GM08714 (cell line): Measurements from ENCODE around the gene CNNM2.

Experiments used
- H3K4me3 ChIP-seq: fragments of 200-500 bp; sonication (Bioruptor generic); 2 replicates; pipeline ENCODE4 v1.5.1; 2014; ENCODE audit warnings: mild to moderate bottlenecking, low read length, inconsistent platforms
- ZNF274 ChIP-seq: IDR thresholded peaks from 2 replicates; pipeline ENCODE4 v1.6.1; 2012; ENCODE audit warnings: mild to moderate bottlenecking, low read depth, low read length

Gene CNNM2

DNA sequence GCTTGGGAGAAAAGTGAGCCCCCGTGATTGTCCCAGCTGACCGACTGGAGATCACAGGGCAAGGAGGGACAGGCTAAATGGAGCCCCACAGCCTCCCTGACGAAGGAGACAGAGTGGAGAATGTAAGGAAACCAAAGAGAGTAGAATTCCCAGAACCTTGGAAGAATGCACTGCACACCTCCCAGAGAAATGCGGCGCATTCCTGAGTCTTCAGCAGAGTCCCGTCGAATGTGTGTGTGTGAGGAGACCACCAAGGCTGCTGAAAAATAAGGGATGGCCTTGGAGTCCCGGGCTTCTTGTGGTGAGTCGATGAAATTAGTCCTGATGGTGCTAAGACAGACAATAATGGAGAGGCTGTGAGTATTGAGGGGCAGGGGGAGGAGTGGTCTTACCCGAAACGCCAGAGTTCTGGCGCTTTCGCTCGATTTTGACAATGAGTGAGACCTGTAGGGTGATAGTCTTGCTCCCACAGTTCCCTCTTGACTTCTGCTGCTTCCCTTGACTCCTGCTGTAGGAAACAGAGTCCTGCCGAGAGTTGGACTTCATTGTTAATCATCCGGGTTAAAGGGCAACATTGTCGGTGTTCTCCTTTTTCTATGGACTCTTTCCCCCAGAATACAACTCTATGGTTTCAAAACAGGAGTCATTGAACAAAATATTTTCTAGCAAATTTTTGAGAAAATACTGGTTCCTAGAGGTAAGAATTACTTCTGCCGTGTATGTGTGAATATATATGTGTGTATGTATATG lies 103.2 kb downstream of the CNNM2 start:
- no peak for TF ChIP-seq ZNF274
- no peak overlapping the region for H3K4me3 ChIP-seq

DNA sequence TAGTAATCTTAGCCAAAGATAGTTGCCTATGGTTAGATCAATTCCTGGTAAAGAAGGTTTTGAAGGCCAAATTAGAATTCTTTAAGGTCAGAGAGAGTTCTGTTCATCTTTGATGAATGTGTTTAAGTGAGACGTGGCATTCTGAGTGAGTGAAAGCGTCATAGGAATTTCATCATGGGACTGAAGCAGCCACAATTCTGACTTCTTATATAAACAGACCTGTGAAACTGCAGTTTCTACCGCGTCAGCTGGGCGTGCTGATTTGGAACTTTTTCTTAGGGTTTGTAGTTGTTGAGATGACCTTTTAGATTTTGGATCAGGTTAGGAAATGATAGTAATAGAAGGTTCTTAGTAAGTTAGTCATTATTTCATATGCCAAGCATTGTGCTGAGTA lies 103.8 kb downstream of the CNNM2 start:
- TF ChIP-seq ZNF274 = no peak
- no peak overlapping the region for H3K4me3 ChIP-seq

DNA sequence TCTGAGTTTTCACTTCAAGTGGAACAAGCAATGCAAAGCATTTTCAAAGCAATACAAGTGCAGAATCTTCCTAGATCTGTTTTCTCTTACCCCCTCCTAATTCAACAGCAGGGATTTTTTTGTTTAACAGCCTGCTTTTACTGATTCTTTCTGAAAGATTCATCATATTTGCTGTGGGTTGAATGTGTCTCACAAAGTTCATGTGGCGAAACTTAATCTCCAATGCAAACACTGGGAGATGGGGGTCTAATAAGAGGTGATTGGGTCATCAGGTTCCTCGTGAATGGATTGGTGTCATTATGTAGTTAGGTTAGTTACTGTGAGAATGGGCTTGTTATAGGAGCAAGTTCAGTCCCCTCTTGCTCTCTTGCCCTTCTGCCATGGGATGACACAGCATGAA lies 107.6 kb downstream of the CNNM2 start:
- TF ChIP-seq ZNF274 = no peak
- H3K4me3 ChIP-seq = no peak overlapping the region

DNA sequence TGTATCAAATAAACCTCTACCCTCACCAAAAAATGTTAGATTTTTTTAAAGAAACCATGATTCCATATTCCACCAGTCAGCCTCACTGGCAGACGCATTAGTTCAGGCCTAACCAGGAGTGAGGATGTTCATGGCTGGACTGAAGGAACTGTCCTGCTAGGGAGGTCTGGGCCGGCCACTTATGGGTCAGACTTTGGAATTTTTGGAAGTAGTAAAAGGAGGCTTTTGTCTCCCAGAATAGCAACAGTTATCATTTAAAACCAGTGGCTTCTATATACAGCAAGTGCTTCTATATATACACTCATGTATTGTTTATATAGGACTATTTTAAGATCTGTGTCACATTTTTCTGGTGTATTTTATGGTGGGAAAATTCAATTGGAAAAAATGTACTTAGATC lies 120.5 kb downstream of the CNNM2 start:
- no peak overlapping the region for H3K4me3 ChIP-seq
- TF ChIP-seq ZNF274 = no peak

DNA sequence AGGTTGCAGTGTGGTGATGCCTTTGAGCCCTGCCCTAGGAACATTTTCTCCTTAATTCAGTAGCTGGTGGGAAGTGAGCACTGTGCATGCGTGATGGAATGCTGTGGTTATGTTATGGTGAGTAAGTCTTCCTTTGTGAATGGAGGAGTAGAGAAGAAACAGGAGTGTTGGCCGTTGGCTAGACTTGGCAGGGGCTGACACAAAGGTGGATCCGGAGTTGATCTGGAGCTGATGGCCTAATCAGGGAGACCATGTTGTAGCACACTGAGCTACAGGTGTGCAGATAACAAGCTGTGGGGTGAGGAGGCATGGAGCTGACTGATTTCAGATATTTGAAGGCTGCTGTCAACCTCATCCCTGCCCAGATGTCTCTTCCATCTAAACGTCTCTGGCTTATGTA lies 122.3 kb downstream of the CNNM2 start:
- TF ChIP-seq ZNF274 = no peak

DNA sequence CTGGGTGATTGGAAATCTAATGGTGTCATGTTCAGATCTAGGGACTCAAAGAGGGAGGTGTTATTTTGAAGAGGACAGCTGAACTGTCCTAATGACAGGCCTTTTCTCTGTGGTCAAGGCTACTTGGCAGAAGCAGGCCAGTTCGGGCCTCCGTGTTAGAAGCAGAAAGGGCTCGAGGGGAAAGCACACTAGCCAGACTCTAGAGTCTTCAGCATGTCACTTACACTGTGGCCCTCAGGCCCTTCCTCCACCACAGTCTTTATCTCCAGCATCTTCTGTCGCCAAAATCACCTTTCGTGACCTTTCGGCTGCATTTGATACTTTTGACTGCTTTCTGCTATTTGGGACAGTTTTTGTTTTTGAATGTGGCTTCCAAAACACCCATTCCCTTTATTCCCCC lies 123.3 kb downstream of the CNNM2 start:
- TF ChIP-seq ZNF274 = no peak

More for the DNA sequence above, 122.3 kb downstream of the CNNM2 start:
- no peak overlapping the region for H3K4me3 ChIP-seq

DNA sequence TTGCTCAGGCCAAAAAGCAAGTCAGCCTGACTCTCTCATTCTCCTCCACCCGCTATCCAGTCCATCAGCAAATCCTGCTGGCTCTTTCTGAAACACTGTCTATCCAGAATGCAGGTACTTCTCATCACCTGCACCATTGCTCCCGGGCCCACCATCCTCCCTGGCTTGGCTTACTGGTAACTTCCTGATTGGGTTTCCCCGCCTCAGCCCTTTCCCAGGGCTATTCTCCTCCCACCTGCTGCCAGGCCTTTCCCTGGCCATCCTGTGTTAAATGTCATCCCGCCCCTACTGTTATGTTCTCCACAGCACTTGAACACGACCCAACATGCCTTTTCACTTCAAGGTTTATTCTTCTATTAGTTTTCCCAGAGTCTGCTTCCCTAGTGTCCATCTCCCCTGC lies 124.0 kb downstream of the CNNM2 start:
- TF ChIP-seq ZNF274 = no peak
- no peak overlapping the region for H3K4me3 ChIP-seq

More for the DNA sequence above, 123.3 kb downstream of the CNNM2 start:
- H3K4me3 ChIP-seq = no peak overlapping the region

DNA sequence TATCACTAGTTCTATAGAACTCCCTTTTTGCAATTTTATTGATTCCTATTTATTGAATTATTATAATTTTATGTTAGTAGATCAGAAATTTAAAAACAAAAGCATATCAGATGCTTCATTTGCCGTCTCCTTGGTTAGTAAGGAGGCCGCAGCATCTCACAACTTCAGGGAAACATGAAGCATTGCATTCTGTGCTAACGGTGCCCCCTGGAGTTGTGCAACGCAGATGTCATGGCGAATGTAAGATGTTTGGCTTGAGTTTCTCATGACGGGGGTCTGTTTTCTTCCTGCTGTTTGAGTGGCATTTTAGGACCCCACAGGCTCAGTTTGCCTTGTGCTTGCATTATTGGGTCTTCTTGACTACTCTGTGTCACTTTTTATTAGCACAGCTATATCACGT lies 124.8 kb downstream of the CNNM2 start:
- H3K4me3 ChIP-seq = no peak overlapping the region
- no peak for TF ChIP-seq ZNF274

DNA sequence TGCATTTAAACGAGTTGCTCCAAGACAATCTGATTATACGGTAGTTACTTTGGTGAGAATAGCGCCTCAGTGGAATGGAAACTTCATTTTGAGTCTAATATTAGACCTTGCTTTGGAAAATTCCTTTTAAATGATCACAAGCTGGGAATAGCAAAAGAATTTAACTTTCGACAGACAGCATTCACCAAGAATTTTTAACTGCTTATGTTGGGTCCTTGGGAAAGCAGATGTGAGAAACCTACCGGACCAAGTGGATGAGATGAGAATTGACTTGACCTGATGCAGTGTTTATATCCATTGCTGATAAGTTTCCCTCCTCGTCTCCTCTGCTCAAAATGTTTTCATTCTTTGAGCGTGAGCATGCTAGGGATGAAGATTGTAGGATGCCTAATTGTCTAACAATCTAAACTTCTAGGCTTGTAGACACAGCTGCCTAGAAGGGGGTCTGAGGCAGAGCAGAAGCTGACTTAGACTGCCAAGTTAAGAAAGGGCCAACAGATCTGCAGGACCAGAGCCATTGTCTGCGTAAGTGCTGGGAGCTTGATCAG lies 126.9 kb downstream of the CNNM2 start:
- no peak overlapping the region for H3K4me3 ChIP-seq

DNA sequence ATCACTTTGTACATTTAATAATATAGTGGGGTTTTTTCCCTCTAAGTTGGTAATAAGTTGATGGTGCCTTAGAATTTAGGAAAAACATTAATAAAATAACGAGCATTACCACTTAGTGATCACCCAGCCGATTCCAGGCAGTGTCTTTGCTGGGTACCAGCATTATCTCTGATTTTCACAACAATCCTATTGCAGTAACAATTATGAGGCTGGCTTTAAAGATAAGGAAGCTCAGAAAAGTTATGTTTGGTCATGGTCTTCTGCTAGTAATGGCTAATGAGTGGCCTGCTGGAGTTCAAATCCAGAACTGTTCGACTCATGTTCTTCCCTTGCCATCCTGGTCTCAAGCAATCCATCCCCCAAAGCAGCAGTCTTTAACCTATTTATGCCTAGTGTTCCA lies 127.9 kb downstream of the CNNM2 start:
- no peak for TF ChIP-seq ZNF274
- no peak overlapping the region for H3K4me3 ChIP-seq

More for the DNA sequence above, 126.9 kb downstream of the CNNM2 start:
- TF ChIP-seq ZNF274 = no peak

DNA sequence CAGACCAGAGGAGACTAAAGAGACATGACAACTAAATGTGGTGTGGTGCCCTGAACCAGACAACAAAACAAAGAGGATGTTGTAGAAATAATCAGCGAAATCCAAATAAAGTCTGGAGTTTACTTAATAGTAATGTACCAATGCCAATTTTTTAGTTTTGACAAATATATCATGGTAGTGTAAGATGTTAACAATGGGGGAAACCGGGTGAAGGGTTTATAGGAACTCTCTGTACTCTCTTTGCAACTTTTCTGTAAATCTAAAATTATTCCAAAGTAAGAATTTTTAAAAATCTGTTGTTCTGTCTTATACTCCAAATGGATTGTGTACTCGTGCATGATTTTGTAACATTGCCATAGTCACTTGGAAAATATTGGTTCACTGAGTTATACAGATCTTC lies 129.3 kb downstream of the CNNM2 start:
- H3K4me3 ChIP-seq = no peak overlapping the region
- TF ChIP-seq ZNF274 = no peak

DNA sequence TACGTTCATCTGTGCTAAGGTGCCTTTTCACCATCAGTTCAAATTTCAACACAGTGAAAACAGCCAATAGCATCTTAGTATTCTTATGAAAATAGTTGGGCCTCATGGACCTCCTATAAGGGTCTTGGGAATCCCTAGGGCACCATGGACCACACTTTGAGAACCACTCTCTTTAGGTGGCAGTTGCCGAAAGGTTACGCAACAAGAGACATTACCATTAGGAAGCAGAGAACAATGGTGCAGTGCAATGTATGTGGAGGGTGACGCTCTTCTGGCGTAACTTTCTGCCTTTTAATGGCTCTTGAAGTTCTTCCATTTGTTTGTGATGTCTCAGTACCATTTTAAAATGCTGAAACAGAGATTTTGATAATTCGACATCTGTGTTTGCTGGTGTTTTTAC lies 131.1 kb downstream of the CNNM2 start:
- H3K4me3 ChIP-seq = no peak overlapping the region
- TF ChIP-seq ZNF274 = no peak

DNA sequence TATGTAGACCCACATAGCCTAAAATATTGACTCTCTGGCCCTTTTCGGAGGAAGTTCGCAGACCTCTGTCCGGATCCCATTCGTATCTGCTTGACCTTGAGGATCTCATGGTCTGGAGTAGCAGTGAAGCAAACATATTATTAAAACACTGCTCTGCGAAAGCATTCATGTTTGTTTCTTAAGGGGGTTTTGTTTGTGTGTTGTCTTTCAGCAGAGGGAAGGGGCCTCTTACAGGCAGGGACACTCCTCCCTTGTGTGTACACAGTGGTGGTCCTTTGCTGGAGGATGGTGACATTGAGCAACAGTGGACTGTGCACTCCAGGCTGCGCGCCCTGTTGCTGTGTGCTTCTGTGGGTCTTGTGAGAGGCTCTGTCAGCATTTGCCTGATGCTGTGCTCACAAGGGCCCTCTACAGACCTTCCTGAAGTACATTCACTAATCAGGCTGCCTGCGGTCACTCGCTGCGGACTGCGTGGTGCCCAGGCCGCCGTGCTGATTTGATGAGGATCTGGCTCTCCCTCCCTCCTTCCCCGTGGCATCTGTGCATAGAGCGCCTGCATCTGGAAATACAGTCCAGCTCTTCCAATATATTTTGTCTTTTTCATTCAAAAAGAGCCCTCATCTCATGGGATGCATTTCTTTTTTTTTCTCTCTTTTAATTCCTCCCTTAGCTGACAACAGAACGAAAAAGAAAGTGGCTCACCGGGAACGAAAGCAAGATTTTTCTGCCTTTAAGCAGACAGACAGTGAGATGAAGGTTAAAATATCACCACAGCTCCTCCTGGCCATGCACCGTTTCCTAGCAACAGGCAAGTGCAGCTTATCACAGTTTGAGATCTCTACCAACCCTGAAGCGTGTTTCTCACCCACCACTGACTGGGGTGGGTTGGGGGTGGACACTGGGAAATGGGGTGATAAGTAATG lies 135.8 kb downstream of the CNNM2 start:
- H3K4me3 ChIP-seq = peak overlapping the region; percentile 59; the same call in 1 of the 2 replicates
- TF ChIP-seq ZNF274 = no peak

DNA sequence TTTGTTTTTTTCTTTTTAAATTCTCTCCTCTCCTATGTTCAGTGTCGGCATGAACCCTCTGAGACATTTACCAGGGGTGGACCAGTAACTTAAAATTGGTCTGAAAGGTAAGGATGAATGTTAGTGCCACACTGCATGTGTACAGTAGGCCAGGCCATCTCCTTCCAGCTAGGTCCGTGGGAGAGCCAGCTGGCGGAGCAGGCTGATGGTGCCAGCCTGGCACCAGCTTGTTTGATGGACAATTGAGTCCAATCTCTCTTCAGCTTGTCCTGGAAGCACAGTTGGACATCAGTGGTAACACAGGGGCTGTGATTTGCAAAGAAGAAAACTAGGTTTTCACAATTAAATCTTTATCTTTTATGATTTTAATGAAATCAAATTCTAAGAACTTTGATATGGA lies 136.5 kb downstream of the CNNM2 start:
- TF ChIP-seq ZNF274 = no peak
- no peak overlapping the region; the same call in 1 of the 2 replicates for H3K4me3 ChIP-seq

DNA sequence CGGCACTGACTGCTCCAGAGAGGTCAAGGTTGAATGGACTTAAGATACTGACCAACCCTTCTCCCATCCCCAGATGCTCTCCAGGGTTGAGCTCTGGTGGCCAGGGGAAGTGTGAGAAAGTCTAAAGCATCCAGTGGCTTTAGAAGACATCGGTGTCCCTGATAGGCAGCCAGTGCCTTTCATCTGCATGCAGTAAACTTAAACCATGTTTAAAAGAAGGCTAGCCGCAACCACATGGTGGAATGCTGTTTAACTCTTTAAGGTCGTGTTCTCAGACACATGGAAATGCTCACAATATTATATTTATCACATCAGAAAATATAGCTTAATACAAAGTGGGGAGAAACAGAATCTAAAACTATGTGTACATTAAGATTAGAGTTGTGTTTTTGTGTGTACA lies 137.0 kb downstream of the CNNM2 start:
- H3K4me3 ChIP-seq = no peak overlapping the region
- TF ChIP-seq ZNF274 = no peak
